ENCODE data around the gene DLGAP1.

DLGAP1 gene

GRCh38 chr18:3579701-3580100 lies 875.4 kb downstream of the DLGAP1 start:
- no peak overlapping the region for H3K27ac ChIP-seq

GRCh38 chr18:3578621-3579020 lies 876.5 kb downstream of the DLGAP1 start:
- TF ChIP-seq CTCF (IDR thresholded peaks at IDR 0.05) (no peak), ZFX (IDR thresholded peaks at IDR 0.05; ENCODE audit: borderline replicate concordance) (no peak)
- H3K27ac ChIP-seq, result no peak overlapping the region

More at GRCh38 chr18:3579701-3580100, 875.4 kb downstream of the DLGAP1 start:
- TF ChIP-seq CTCF (IDR thresholded peaks at IDR 0.05), result no peak
- TF ChIP-seq ZFX (IDR thresholded peaks at IDR 0.05; ENCODE audit: borderline replicate concordance), result no peak

GRCh38 chr18:3577281-3577855 lies 877.7 kb downstream of the DLGAP1 start:
- no peak for TF ChIP-seq ZFX (IDR thresholded peaks at IDR 0.05; ENCODE audit: borderline replicate concordance)
- no peak for TF ChIP-seq CTCF (IDR thresholded peaks at IDR 0.05)
- H3K27ac ChIP-seq, result no peak overlapping the region

GRCh38 chr18:3572761-3573160 lies 882.3 kb downstream of the DLGAP1 start:
- no peak overlapping the region for H3K27ac ChIP-seq
- no peak for TF ChIP-seq ZFX (IDR thresholded peaks at IDR 0.05; ENCODE audit: borderline replicate concordance)
- no peak for TF ChIP-seq CTCF (IDR thresholded peaks at IDR 0.05)

- TF ChIP-seq CTCF (IDR thresholded peaks at IDR 0.05) (no peak), ZFX (IDR thresholded peaks at IDR 0.05; ENCODE audit: borderline replicate concordance) (no peak)
- no peak overlapping the region for H3K27ac ChIP-seq
These were observed 888.3 kb downstream of the DLGAP1 start for GRCh38 chr18:3566851-3567250.

GRCh38 chr18:3560755-3561154 lies 894.4 kb downstream of the DLGAP1 start:
- H3K27ac ChIP-seq, result no peak overlapping the region
- TF ChIP-seq ZFX (IDR thresholded peaks at IDR 0.05; ENCODE audit: borderline replicate concordance) (no peak), CTCF (IDR thresholded peaks at IDR 0.05) (no peak)

GRCh38 chr18:3554811-3555427 lies 900.2 kb downstream of the DLGAP1 start:
- H3K27ac ChIP-seq, result no peak overlapping the region
- TF ChIP-seq CTCF (IDR thresholded peaks at IDR 0.05), result no peak
- no peak for TF ChIP-seq ZFX (IDR thresholded peaks at IDR 0.05; ENCODE audit: borderline replicate concordance)
